NT2/D1 (cell line): Measurements from ENCODE around the gene ADCY3.

ENCODE experiments used
- SUZ12 ChIP-seq: IDR thresholded peaks from 2 replicates; pipeline ENCODE4 v1.6.1; 2011; ENCODE audit not compliant: insufficient read length, insufficient read depth; ENCODE audit errors: extremely low read depth
- ZNF274 ChIP-seq: IDR thresholded peaks from 2 replicates; pipeline ENCODE4 v1.6.1; 2011; ENCODE audit warnings: mild to moderate bottlenecking, low read depth, low read length

DNA sequence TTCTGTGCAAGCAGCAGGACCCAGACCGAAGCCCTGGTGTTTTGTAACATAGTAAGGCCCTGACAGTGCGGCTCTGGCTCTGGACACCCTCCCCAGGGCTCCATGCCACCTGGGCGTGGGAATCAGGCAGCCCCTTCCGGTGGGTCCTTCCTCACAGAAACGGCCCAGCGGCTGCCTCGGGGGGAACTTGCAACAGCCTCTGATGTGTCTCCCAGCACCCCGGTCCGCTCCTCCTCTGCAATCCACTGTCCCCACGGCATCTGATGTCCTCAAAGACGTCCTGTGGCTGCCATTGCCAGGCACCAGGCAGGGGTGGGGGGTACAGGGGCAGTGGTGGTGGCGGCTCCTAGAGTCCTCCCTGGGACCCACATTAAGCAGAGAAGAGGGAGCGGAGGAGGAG is 68.0 kb downstream of the ADCY3 start:
- no peak for TF ChIP-seq ZNF274
- TF ChIP-seq SUZ12 = no peak
